Lung (tissue), 12 donors: ENCODE data around the gene CYB561A3. TPM values are rescaled to one million over a fixed set of nuclear protein-coding genes. Genes with fewer than 3 reads are reported as not detected.

Experiments used
- ATAC-seq: fragments of 200-7000 bp; cut with Tn5 transposase; one replicate; pipeline ENCODE4 v1.9.1; 2020; ENCODE audit warnings: moderate number of reproducible peaks; ENCODE audit not compliant: insufficient read depth, low FRiP score
- DNase-seq, 3 donors: peaks; one replicate each; pipeline ENCODE4 v3.0.0-alpha.2; 2013 to 2017
- H3K27ac ChIP-seq, 2 donors: one replicate each; pipeline ENCODE4 v1.5.1; 2013; ENCODE audit warnings: mild to moderate bottlenecking in 2 of 2, moderate library complexity in 2 of 2, control low read depth in 1 of 2, inconsistent platforms in 1 of 2, low read depth in 1 of 2, low read length in 1 of 2
- H3K27me3 ChIP-seq, 3 donors: one replicate each; pipeline ENCODE4 v1.5.1; 2013; ENCODE audit warnings: low read length in 2 of 3; ENCODE audit not compliant: control insufficient read depth in 3 of 3, insufficient read depth in 3 of 3
- H3K36me3 ChIP-seq, 4 donors: one replicate each; pipeline ENCODE4 v1.5.1; 2013; ENCODE audit warnings: low read length in 4 of 4, mild to moderate bottlenecking in 1 of 4, moderate library complexity in 1 of 4; ENCODE audit not compliant: control insufficient read depth in 4 of 4, insufficient read depth in 4 of 4
- H3K4me1 ChIP-seq, 5 donors: one replicate each; pipeline ENCODE4 v1.5.1; 2013; ENCODE audit warnings: low read length in 5 of 5, mild to moderate bottlenecking in 2 of 5, moderate library complexity in 1 of 5; ENCODE audit not compliant: control insufficient read depth in 5 of 5, insufficient read depth in 5 of 5
- H3K4me3 ChIP-seq: one replicate; pipeline ENCODE4 v1.5.1; 2013; ENCODE audit warnings: mild to moderate bottlenecking, control low read depth, moderate library complexity
- H3K9ac ChIP-seq, 2 donors: one replicate each; pipeline ENCODE4 v1.5.1; 2013; ENCODE audit warnings: low read length in 2 of 2, control low read depth in 1 of 2; ENCODE audit not compliant: insufficient read depth in 1 of 2
- H3K9me3 ChIP-seq, 4 donors: one replicate each; pipeline ENCODE4 v1.5.1; 2013; ENCODE audit warnings: low read length in 3 of 4, mild to moderate bottlenecking in 1 of 4, moderate library complexity in 1 of 4; ENCODE audit not compliant: control insufficient read depth in 4 of 4, insufficient read depth in 3 of 4
- CTCF ChIP-seq: IDR thresholded peaks from 2 replicates; pipeline ENCODE4 v1.5.1; 2012; ENCODE audit warnings: mild to moderate bottlenecking; ENCODE audit errors: control extremely low read depth, extremely low read depth
- WGBS, 2 donors: extraction: QIAGEN DNeasy Blood & Tissue Kit; methylation state at CpG; one replicate each; pipeline ENCODE4 v1.1.7; 2013; 5-methylcytosine and 5-hydroxymethylcytosine counted together
- polyA plus RNA-seq, 2 donors: library from polyadenylated mRNA; stranded (reverse); fragments of 200-250 nt; gene quantifications; one replicate each; pipeline ENCODE4 v1.2.1, GENCODE V29; 2013
- total RNA-seq, 2 donors: library from RNA; depleted of rRNA in 1 of 2; stranded (reverse); fragments of >200 nt in 1 of 2; gene quantifications; one replicate each; pipeline ENCODE4 v1.2.1, GENCODE V29; 2014 to 2021
- donor health status: control.
- donor health status: control.
- donor health status: Bipolar disorder and iron deficiency.
- donor health status: healthy.
- donor health status: DM: yes; HTN: yes; CAD: no.

The CYB561A3 gene
- total and polyA plus RNA-seq, 4 donors = 20.8 to 51.3 (median 36.4) TPM

- 94 to 96% methylated on average over 2 of the region's 2 CpGs for WGBS, 2 donors
- Histone ChIP-seq H3K4me1 (no peaks in the 10 kb centered on the region), H3K9me3 (no peaks in the 10 kb centered on the region), H3K27ac (no peak overlapping the region), H3K4me3 (no peak overlapping the region), H3K27me3 (no peaks in the 10 kb centered on the region), H3K36me3 (peaks cover 17 to 43% (median 37%) of the 10 kb centered on the region in 4 donors), H3K9ac (no peak overlapping the region)
- no peak for TF ChIP-seq CTCF
- DNase-seq (no peak), ATAC-seq (no peak)
Measured at GRCh38 chr11:61401173-61401572, 39.5 kb upstream of the CYB561A3 start.

- DNase-seq = peak; percentile 25 to 42 (median 28)
- no peaks in the 10 kb centered on the region for H3K9me3 ChIP-seq
- 1 to 4% methylated on average over 15 of the region's 15 CpGs for WGBS, 2 donors
- peaks cover 4 to 10% (median 8%) of the 10 kb centered on the region in 4 donors for H3K36me3 ChIP-seq
- peak overlapping the region; percentile 39 to 73 for H3K9ac ChIP-seq
- no peak for TF ChIP-seq CTCF
- H3K4me1 ChIP-seq = peaks cover 0 to 5% (median 4%) of the 10 kb centered on the region in 5 donors
- no peak for ATAC-seq
- H3K4me3 ChIP-seq = peak overlapping the region; percentile 53
- no peaks in the 10 kb centered on the region for H3K27me3 ChIP-seq
- peak overlapping the region; percentile 58 to 88 for H3K27ac ChIP-seq
Measured at GRCh38 chr11:61392981-61393595, 31.4 kb upstream of the CYB561A3 start.

GRCh38 chr11:61390161-61390560, 28.5 kb upstream of the CYB561A3 start:
- H3K27ac ChIP-seq = no peak overlapping the region
- WGBS, 2 donors = 52 to 68% methylated on average over 1 of the region's 1 CpG
- H3K27me3 ChIP-seq = no peaks in the 10 kb centered on the region
- H3K4me1 ChIP-seq = peaks cover 0 to 5% (median 4%) of the 10 kb centered on the region in 5 donors
- no peaks in the 10 kb centered on the region for H3K9me3 ChIP-seq
- no peak overlapping the region for H3K9ac ChIP-seq
- no peak overlapping the region for H3K4me3 ChIP-seq
- peaks cover 0 to 5% (median 4%) of the 10 kb centered on the region in 4 donors for H3K36me3 ChIP-seq
- ATAC-seq (no peak), DNase-seq (peak in 1 of 3 donors; percentile 11)
- TF ChIP-seq CTCF = no peak
